Keratinocyte (primary cell): ENCODE data around the gene SLC6A19. TPM values are rescaled to one million over a fixed set of nuclear protein-coding genes. Genes with fewer than 3 reads are reported as not detected.

ENCODE experiments used
- DNase-seq: peaks from one replicate; pipeline ENCODE4 v3.0.0-alpha.2; 2011; ENCODE audit warnings: low read depth, missing footprints, low spot score
- FAIRE-seq: peaks from 2 replicates; lab custom pipeline; 2011; peaks lifted over from hg19 to GRCh38; lab: Jason Lieb, UNC
- H2AFZ ChIP-seq: 2 replicates; pipeline ENCODE4 v1.6.0; 2012; ENCODE audit warnings: low read length, control low read depth, inconsistent platforms; ENCODE audit not compliant: control insufficient read depth
- H3K27ac ChIP-seq: 2 replicates; pipeline ENCODE4 v1.5.1; 2011; ENCODE audit warnings: low read length; ENCODE audit not compliant: control insufficient read depth, insufficient read depth
- H3K27me3 ChIP-seq: 3 replicates; pipeline ENCODE4 v1.6.0; 2011; ENCODE audit warnings: low read length; ENCODE audit not compliant: control insufficient read depth, insufficient read depth; ENCODE audit errors: extremely low read depth
- H3K36me3 ChIP-seq, 2 experiments: 2 replicates in 1 of 2; 3 replicates in 1 of 2; pipeline ENCODE4 v1.5.1; 2011; ENCODE audit warnings: low read length in 2 of 2, mild to moderate bottlenecking in 1 of 2; ENCODE audit not compliant: control insufficient read depth in 2 of 2, insufficient read depth in 2 of 2; ENCODE audit errors: extremely low read depth in 1 of 2
- H3K4me1 ChIP-seq: 3 replicates; pipeline ENCODE4 v1.5.1; 2011; ENCODE audit warnings: low read length; ENCODE audit not compliant: control insufficient read depth, insufficient read depth; ENCODE audit errors: extremely low read depth
- H3K4me2 ChIP-seq: 3 replicates; pipeline ENCODE4 v1.6.0; 2011; ENCODE audit warnings: low read depth, low read length; ENCODE audit not compliant: control insufficient read depth, insufficient read depth; ENCODE audit errors: extremely low read depth
- H3K4me3 ChIP-seq, 3 experiments: fragments of 200-600 bp in 1 of 3; sonication (generic) in 1 of 3; 2 replicates in 2 of 3; 3 replicates in 1 of 3; pipeline ENCODE4 v1.5.1; 2011 to 2016; ENCODE audit warnings: low read length in 3 of 3, mild to moderate bottlenecking in 3 of 3, control low read depth in 2 of 3, inconsistent platforms in 1 of 3, low read depth in 1 of 3, mixed read lengths in 1 of 3, mixed run types in 1 of 3, moderate library complexity in 1 of 3; ENCODE audit not compliant: control insufficient read depth in 2 of 3, insufficient read depth in 2 of 3; ENCODE audit errors: extremely low read depth in 1 of 3
- H3K79me2 ChIP-seq: 2 replicates; pipeline ENCODE4 v1.6.0; 2012; ENCODE audit warnings: low read length; ENCODE audit not compliant: control insufficient read depth, insufficient read depth
- H3K9ac ChIP-seq: 3 replicates; pipeline ENCODE4 v1.6.0; 2011; ENCODE audit warnings: low read length; ENCODE audit not compliant: control insufficient read depth, insufficient read depth; ENCODE audit errors: extremely low read depth
- H3K9me1 ChIP-seq: 3 replicates; pipeline ENCODE4 v1.6.0; 2011; ENCODE audit warnings: low read length; ENCODE audit not compliant: control insufficient read depth, insufficient read depth; ENCODE audit errors: extremely low read depth
- H3K9me3 ChIP-seq: 2 replicates; pipeline ENCODE4 v1.5.1; 2012; ENCODE audit warnings: low read depth, low read length; ENCODE audit not compliant: control insufficient read depth
- H4K20me1 ChIP-seq: 3 replicates; pipeline ENCODE4 v1.6.0; 2011; ENCODE audit warnings: low read length; ENCODE audit not compliant: control insufficient read depth, insufficient read depth; ENCODE audit errors: extremely low read depth
- CTCF ChIP-seq, 3 experiments: IDR thresholded peaks in 1 of 3; conservative IDR thresholded peaks in 1 of 3; optimal IDR thresholded peaks in 1 of 3; 2 replicates in 2 of 3; 3 replicates in 1 of 3; pipeline versions ENCODE3 to v1.5.1; 2011; ENCODE audit warnings: low read length in 3 of 3, mild to moderate bottlenecking in 3 of 3, moderate library complexity in 2 of 3, control low read depth in 1 of 3, inconsistent platforms in 1 of 3; ENCODE audit not compliant: insufficient read depth in 2 of 3; ENCODE audit errors: extremely low read depth in 1 of 3
- EZH2 ChIP-seq: IDR thresholded peaks from one replicate; pipeline ENCODE4 v1.6.1; 2012; ENCODE audit warnings: inconsistent platforms, mild to moderate bottlenecking, low read length, moderate library complexity
- dilution Hi-C: fragments of 300-500 bp; cut with MboI; formaldehyde crosslinking; loops from one replicate; pipeline ENCODE4 v1.7.0; 2020; ENCODE audit warnings: low sequenced_read_pairs; ENCODE audit not compliant: extremely low pct_ligation_motif_present
- polyA plus RNA-seq, 5 experiments: library from polyadenylated mRNA; depleted of rRNA in 3 of 5; stranded (reverse) in 3 of 5; stranded (forward) in 1 of 5; unstranded in 1 of 5; fragments of >200 nt; gene quantifications; 1 replicate in 1 of 5; 2 replicates in 3 of 5; 3 replicates in 1 of 5; pipeline versions ENCODE4 v1.2.1 to v1.2.3, GENCODE V29; 2011 to 2012; ENCODE audit warnings: missing spikeins in 2 of 5, low read depth in 1 of 5, low replicate concordance in 1 of 5

The SLC6A19 gene
- polyA plus RNA-seq, 1 donor (not counting 4 experiments of a cell fraction or from before 2014, with no cell fraction given) = not detected

GRCh38 chr5:1203968-1204692, 2.7 kb downstream of the SLC6A19 start:
- peaks cover 35% of the 10 kb centered on the region for H3K27me3 ChIP-seq
- no peak overlapping the region for H3K4me2 ChIP-seq
- no peaks in the 10 kb centered on the region for H4K20me1 ChIP-seq
- TF ChIP-seq CTCF (optimal IDR thresholded peaks at IDR 0.05 in 1 of 3, IDR thresholded peaks at IDR 0.05 in 1 of 3, conservative IDR thresholded peaks at IDR 0.05 in 1 of 3; ENCODE audit: extremely low read depth in 1 of 3, insufficient read depth in 2 of 3, low read length in 3 of 3) (no peak), EZH2 (no peak)
- no peaks in the 10 kb centered on the region for H3K79me2 ChIP-seq
- DNase-seq (no peak), FAIRE-seq (no peak)
- no peak overlapping the region for H3K27ac ChIP-seq
- no peak overlapping the region for H3K9ac ChIP-seq
- no peak overlapping the region for H2AFZ ChIP-seq
- H3K9me1 ChIP-seq = no peaks in the 10 kb centered on the region
- dilution Hi-C loops = no loop called here
- no peaks in the 10 kb centered on the region for H3K9me3 ChIP-seq
- H3K4me3 ChIP-seq = no peak overlapping the region
- H3K4me1 ChIP-seq = no peaks in the 10 kb centered on the region
- H3K36me3 ChIP-seq = no peaks in the 10 kb centered on the region

GRCh38 chr5:1204693-1205242, 3.4 kb downstream of the SLC6A19 start:
- Histone ChIP-seq H3K9me1 (no peaks in the 10 kb centered on the region), H3K27me3 (peaks cover 36% of the 10 kb centered on the region), H3K4me3 (no peak overlapping the region), H4K20me1 (no peaks in the 10 kb centered on the region), H3K79me2 (no peaks in the 10 kb centered on the region), H2AFZ (no peak overlapping the region), H3K9ac (no peak overlapping the region), H3K4me2 (no peak overlapping the region), H3K36me3 (no peaks in the 10 kb centered on the region), H3K27ac (no peak overlapping the region), H3K4me1 (no peaks in the 10 kb centered on the region), H3K9me3 (no peaks in the 10 kb centered on the region)
- FAIRE-seq (no peak), DNase-seq (no peak)
- TF ChIP-seq CTCF (optimal IDR thresholded peaks at IDR 0.05 in 1 of 3, IDR thresholded peaks at IDR 0.05 in 1 of 3, conservative IDR thresholded peaks at IDR 0.05 in 1 of 3; ENCODE audit: extremely low read depth in 1 of 3, insufficient read depth in 2 of 3, low read length in 3 of 3) = peak in 2 of 3 experiments; percentile 35 to 44
- TF ChIP-seq EZH2 = no peak
- dilution Hi-C loops = no loop called here
